Amniotic stem cell (primary cell): Measurements from ENCODE around the gene ZNHIT2.

Experiments used
- DNase-seq: peaks from one replicate; lab custom pipeline; 2025; lab: John Stamatoyannopoulos, UW

ZNHIT2 gene

GRCh38 chr11:65134240-65134951 lies 16.9 kb upstream of the ZNHIT2 start, which contains the start of gene SYVN1:
Gene SYVN1, minus strand, starts transcription at chr11:65134519. Its CDS starts 918 bp downstream, at chr11:65133601.
- peak; percentile 50 for DNase-seq

- DNase-seq = no peak
These were observed 16.2 kb upstream of the ZNHIT2 start for GRCh38 chr11:65133724-65134123.

- DNase-seq = no peak
These were observed 15.6 kb upstream of the ZNHIT2 start for GRCh38 chr11:65132988-65133700.

- DNase-seq = no peak
These were observed 14.9 kb upstream of the ZNHIT2 start for GRCh38 chr11:65132238-65132987.

GRCh38 chr11:65131895-65132237 lies 14.4 kb upstream of the ZNHIT2 start:
- no peak for DNase-seq

- no peak for DNase-seq
These were observed 13.9 kb upstream of the ZNHIT2 start for GRCh38 chr11:65131417-65131776.

GRCh38 chr11:65130631-65131416 lies 13.3 kb upstream of the ZNHIT2 start:
- no peak for DNase-seq

GRCh38 chr11:65129649-65130441 lies 12.3 kb upstream of the ZNHIT2 start:
- no peak for DNase-seq

GRCh38 chr11:65128182-65129145 lies 11.0 kb upstream of the ZNHIT2 start:
- DNase-seq = no peak

GRCh38 chr11:65127473-65128181 lies 10.1 kb upstream of the ZNHIT2 start:
- no peak for DNase-seq

GRCh38 chr11:65126624-65127274 lies 9.2 kb upstream of the ZNHIT2 start:
- DNase-seq = no peak

- DNase-seq = no peak
These were observed 7.9 kb upstream of the ZNHIT2 start for GRCh38 chr11:65125197-65126056.

- DNase-seq = no peak
These were observed 7.1 kb upstream of the ZNHIT2 start for GRCh38 chr11:65124480-65125196.

GRCh38 chr11:65121865-65122696 lies 4.6 kb upstream of the ZNHIT2 start, which contains the start of the genes FAU and MRPL49:
Gene FAU, minus strand, starts transcription at chr11:65122134. Its CDS starts 321 bp downstream, at chr11:65121813.
Gene MRPL49, plus strand, starts transcription at chr11:65122321. Its CDS starts 26 bp downstream, at chr11:65122347.
- DNase-seq = peak; percentile 97

GRCh38 chr11:65121447-65121864 lies 4.0 kb upstream of the ZNHIT2 start:
- no peak for DNase-seq

- no peak for DNase-seq
These were observed 3.3 kb upstream of the ZNHIT2 start for GRCh38 chr11:65120831-65121230.
